ENCODE results near the gene OS9.
"Not testable (repeated sequence)": the region's sequence is repeated elsewhere in the genome, so short reads cannot be mapped to it uniquely, and the experiment has no call there.

The OS9 gene

DNA sequence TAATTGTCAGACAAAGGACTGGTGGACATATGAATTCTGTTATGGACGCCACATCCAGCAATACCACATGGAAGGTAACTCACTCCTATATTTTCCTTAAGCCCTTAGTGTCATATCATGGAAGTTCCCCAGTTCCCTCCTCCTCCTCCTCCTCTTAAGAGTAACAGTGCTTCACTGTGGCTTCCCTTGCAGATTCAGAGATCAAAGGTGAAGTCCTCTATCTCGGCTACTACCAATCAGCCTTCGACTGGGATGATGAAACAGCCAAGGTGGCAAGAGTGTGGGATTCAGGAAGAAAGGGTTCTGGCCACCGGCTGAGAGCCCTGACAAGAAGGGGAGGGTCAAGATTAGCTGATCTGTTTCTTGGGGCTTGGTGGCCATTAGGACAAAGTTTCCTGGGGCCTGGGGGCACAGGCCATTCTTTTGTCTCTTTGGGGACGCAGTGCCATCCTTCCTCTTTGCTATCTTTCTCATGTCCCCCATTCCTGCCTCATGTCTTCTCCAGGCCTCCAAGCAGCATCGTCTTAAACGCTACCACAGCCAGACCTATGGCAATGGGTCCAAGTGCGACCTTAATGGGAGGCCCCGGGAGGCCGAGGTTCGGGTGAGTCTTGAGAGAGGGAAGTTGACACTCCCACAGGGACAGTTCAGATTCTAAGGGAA lies 2.0 kb downstream of the OS9 start:
- no peak for DNase-seq

DNA sequence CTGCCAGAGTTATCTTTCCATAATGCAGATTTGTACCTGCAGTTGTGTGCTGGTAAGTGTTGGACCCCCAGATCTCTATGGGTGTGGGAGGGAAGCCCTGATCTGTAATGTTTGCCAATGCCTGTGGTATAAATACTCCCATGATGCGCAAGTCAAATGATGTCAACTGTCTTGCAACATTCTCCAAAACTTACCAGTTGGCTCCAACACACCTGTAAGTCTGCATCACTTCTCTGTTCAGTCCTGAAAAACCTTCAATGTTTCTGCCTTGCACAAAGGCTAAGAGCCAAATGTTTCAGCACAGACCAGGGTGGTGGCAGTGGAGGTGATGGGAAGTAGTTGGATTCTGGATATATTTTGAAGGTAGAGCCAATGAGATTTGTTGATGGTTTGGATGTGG lies 3.1 kb downstream of the OS9 start:
- DNase-seq, result no peak

DNA sequence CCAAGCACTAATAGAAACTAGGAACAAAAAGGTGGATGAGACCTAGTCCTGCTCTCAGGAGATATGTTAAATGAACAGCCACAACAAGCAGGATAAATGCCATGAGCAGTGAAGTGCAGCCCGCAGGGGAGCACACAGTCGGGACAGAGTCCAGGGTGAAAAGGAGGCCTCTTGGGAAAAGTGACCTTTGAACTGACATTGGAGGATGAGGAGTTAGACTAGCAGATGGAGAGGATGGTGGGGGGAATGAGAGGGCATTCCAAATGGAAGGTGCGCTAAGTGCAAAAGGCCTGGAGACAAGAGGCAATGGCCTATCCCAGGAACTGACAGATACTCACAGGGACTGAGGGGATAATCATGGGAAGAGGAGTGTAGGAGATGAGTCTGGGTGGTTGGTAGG lies 4.5 kb downstream of the OS9 start:
- no peak for DNase-seq

DNA sequence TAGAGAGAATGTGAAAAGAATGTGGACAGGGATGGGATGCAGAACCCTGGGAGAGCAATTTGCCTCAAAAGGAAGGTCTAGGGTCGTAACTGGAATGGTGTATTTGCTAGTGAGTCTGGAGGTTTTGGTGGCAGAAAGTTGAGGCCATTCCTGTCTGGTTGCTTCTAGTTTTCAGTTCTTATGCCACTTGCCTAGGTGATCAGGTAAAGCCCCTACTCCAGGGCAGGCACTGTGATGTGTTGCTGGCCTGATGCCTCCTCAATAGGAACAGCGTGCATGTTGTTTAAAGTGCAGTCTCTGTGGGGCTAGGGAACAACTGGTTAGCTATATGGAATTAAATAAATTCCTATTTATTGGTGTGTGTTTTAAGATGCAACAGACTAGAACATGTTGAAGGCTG lies 6.4 kb downstream of the OS9 start:
- DNase-seq, result no peak

- DNase-seq, result no peak
Measured at GRCh38 chr12:57707250-57707649, 13.3 kb downstream of the OS9 start.

DNA sequence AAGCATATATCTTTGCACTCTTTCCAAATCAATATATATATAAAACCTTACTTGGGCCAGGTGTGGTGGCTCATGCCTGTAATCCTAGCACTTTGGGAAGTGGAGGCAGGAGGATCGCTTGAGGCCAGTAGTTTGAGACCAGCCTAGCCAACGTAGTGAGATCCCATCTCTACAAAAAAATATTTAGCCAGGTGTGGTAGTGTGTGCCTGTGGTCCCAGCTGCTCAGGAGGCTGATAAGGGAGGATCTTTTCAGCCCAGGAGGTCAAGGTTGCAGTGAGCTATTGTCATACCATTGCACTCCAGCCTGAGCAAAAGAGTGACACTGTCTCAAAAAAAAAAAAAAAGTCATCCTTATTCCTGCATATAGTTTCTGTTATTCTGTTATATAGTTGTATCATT lies 14.4 kb downstream of the OS9 start:
- no peak for DNase-seq

DNA sequence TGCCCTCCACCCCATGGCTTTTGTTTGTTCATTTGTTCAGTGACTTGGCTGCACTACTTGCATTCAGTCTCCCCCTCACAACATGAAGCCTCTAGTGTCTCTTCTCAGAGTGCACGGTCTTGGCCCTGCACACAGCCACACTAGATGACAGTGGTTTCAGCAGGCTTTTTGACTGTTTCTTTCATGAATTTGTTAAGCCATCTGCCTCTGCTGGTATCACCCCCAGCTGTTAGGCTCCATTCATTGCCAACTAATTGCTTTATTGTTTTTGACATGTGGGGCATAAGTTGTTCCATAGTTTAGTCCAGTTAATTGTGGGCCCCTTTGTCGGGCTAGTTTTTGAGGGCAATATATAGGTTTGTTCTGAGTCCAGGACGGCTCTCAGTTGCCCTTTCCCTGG lies 18.8 kb downstream of the OS9 start:
- no peak for DNase-seq

DNA sequence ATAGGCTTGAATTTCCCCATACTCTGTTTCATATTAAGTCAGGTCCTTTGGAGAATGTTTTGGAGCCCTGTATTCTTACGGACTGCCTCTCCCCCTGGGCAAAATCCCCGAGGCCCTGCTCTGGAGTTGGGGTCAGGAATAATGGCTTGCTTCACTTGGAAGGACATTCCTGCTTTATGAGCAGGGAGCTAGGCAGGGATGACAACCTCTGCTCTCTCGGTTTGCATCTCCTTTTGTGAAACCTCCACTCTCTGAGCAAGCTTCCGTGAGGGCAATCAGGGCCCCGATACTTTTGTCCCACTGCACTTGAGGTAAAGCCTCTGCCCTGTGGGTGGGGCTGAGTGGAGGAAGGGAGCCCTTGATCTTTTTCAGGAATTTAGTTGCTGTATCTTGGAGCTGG lies 19.3 kb downstream of the OS9 start:
- no peak for DNase-seq

DNA sequence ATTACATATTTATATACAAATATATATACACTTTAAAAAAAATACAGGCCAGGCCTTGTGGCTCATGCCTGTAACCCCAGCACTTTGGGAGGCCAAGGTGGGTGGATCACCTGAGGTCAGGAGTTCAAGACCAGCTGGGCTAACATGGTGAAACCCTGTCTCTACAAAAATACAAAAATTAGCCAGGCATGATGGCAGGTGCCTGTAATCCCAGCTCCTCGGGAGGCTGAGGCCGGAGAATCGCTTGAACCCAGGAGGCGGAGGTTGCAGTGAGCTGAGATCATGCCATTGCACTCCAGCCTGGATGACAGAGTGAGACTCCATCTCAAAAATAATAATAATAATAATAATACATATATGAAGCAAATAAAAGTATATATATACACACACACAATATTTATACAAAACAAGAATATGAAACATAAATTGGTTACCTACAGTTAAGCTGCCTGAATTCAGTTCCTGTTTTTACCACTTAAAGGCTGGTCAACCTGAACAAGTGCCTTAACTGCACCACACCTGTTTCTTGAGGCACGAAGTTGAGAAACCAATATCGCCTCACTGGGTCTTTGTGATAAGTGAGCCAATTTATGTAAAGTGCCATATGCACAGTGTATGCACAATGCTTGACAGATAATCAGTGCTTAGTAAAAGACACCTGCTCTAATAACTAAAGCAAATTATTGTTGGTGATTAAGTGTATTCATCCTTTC lies 21.3 kb downstream of the OS9 start:
- DNase-seq, result not testable (repeated sequence)

GRCh38 chr12:57715786-57716185 lies 21.9 kb downstream of the OS9 start:
- no peak for DNase-seq

DNA sequence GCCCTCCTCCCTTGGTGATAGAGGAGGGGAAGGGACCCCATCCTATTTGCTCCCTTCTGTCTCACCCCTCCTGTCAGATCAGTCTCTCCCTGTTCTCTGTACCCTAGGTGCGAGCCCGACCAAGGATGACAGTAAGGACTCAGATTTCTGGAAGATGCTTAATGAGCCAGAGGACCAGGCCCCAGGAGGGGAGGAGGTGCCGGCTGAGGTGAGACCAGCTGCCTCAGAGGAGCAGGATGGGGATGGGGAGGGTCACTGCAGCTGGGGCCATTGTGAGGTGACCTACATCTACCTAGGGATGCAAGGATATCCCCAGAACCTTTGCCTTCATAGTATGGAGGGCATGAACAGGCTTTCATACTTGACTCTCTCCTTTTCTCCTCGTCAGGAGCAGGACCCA lies 22.4 kb downstream of the OS9 start:
- no peak for DNase-seq

- DNase-seq, result no peak
Measured at GRCh38 chr12:57717131-57717530, 23.2 kb downstream of the OS9 start.

GRCh38 chr12:57717846-57718640 lies 24.1 kb downstream of the OS9 start:
- no peak for DNase-seq

DNA sequence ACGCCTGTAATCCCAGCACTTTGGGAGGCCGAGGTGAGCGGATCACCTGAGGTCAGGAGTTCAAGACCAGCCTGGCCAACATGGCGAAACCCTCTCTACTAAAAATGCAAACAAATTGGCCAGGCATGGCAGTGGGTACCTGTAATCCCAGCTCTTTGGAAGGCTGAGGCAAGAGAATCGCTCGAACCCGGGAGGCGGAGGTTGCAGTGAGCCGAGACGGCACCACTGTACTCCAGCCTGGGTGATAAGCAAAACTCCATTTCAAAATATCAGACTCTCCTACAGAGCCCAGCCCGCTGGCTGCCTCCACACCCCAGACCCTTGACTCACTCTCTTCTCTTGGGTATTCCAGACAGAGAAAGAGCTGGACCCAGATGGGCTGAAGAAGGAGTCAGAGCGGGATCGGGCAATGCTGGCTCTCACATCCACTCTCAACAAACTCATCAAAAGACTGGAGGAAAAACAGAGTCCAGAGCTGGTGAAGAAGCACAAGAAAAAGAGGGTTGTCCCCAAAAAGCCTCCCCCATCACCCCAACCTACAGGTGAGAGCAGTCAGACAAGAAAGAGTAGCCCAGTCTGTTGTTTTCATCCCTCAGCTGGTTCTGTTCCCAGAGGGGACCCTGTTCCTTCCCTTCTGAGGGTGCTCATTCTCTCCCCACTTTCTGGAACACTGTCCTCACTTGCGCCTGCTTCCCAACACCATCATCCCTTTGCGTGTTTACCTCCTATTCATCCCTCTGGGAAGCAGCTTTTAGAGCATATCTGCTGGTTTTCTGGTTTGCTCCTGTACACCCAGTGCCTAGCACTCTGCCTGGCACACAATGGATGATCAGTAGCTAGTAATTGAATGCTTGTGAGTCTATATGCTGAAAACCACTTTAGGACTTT lies 25.0 kb downstream of the OS9 start:
- no peak for DNase-seq

GRCh38 chr12:57719777-57720605 lies 26.1 kb downstream of the OS9 start:
- no peak for DNase-seq

DNA sequence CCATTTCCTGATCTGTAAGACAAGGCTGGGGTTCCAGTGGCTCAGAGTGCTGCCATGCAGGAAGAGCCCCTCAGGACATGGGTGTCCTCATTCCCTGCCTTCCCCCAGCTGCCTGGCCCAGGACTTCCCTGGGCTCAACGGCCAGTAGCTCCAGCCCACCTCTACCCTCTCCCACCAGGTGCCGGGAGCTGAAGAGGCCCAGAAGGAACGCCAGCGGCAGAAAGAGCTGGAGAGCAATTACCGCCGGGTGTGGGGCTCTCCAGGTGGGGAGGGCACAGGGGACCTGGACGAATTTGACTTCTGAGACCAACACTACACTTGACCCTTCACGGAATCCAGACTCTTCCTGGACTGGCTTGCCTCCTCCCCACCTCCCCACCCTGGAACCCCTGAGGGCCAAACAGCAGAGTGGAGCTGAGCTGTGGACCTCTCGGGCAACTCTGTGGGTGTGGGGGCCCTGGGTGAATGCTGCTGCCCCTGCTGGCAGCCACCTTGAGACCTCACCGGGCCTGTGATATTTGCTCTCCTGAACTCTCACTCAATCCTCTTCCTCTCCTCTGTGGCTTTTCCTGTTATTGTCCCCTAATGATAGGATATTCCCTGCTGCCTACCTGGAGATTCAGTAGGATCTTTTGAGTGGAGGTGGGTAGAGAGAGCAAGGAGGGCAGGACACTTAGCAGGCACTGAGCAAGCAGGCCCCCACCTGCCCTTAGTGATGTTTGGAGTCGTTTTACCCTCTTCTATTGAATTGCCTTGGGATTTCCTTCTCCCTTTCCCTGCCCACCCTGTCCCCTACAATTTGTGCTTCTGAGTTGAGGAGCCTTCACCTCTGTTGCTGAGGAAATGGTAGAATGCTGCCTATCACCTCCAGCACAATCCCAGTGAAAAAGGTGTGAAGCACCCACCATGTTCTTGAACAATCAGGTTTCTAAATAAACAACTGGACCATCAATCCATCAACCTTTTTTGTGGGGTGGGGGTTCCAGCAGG lies 27.0 kb downstream of the OS9 start:
- no peak for DNase-seq

- DNase-seq, result not testable (repeated sequence)
Measured at GRCh38 chr12:57721846-57722608, 28.1 kb downstream of the OS9 start.

DNA sequence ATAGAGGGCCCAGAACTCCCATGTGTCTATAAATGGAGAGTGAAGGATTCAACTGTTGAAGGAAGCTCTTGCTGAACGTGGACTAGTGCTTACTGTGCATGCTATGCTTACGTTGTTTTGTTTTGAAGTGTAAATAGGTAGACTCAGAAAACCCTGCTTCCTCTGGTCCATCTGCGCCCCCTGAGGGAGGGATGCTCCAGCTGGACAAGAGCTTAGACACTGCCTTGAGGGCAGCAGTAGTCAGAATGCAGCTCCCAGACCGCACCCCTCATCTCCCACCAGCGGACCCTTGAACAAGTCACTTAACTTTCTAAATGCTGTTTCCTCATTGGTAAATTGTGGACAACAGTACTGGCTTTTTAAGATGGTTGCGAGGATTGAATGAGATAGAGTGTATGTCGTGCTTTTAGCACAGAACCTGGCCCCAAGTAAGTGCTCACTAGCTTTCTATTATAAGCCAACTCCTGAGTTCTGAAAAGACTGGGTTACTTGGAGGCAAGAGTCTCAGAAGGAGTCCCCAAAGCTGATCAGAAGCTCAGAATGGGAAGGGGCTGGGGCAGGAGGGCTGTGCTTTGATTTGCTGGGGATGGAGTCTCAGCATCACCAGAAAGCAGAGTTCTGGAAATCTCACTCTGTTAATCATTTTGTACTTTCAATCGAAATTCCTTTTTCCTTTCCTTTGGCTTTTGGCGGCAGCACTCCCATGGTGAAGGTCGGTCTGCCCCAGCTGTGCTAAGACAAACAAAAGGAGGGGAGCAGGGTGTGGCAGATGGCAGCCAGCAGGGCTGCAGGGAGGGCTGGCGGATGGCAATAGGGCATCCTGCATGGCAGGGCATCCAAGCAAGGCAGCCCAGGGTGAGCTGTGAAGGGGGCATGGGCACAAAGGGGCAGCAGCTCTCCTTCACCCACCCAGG lies 29.0 kb downstream of the OS9 start:
- no peak for DNase-seq

DNA sequence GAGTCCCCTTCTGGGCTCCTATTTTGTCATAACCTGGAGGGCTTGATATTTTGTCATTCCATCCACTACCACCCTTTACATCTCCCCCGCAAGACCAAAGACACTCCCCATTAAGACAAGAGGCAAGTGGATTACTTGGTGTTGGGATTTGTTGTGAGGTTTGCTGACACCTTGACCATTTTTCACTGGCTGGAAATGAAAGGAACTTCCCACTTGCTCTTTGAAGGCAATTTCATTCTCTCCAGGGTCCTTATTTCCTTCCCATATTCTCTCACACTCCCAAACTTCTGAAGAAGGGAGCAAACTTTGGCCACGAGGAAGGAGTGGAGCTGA lies 29.7 kb downstream of the OS9 start:
- no peak for DNase-seq

Measured in hematopoietic multipotent progenitor cell treated with erythropoietin and hydrocortisone succinate and interleukin-3 and kit ligand, for 4 days (in vitro differentiated cells).